Upper lobe of left lung (tissue), 6 donors: Measurements from ENCODE around the gene LAG3. TPM values are rescaled to one million over a fixed set of nuclear protein-coding genes. Genes with fewer than 3 reads are reported as not detected.

Experiments used
- ATAC-seq, 2 donors: fragments of 200-7000 bp; cut with Tn5 transposase; one replicate each; pipeline ENCODE4 v1.9.1; 2022; ENCODE audit warnings: mild to moderate bottlenecking in 2 of 2, moderate library complexity in 2 of 2; ENCODE audit not compliant: low FRiP score in 2 of 2
- DNase-seq, 2 donors: peaks; one replicate each; pipeline ENCODE4 v3.0.0-alpha.2; 2019 to 2020
- H3K27ac ChIP-seq, 4 donors: fragments of 200-600 bp; sonication (generic); one replicate each; pipeline ENCODE4 v1.5.1; 2016 to 2019
- H3K27me3 ChIP-seq, 4 donors: fragments of 200-600 bp; sonication (generic); one replicate each; pipeline ENCODE4 v1.5.1; 2017 to 2019
- H3K36me3 ChIP-seq, 4 donors: fragments of 200-600 bp; sonication (generic); one replicate each; pipeline ENCODE4 v1.5.1; 2016 to 2019
- H3K4me1 ChIP-seq, 4 donors: fragments of 200-600 bp; sonication (generic); one replicate each; pipeline ENCODE4 v1.5.1; 2018 to 2019
- H3K4me3 ChIP-seq, 4 donors: fragments of 200-600 bp; sonication (generic); one replicate each; pipeline ENCODE4 v1.5.1; 2017 to 2019; ENCODE audit warnings: mild to moderate bottlenecking in 2 of 4, moderate library complexity in 1 of 4
- H3K9me3 ChIP-seq, 4 donors: fragments of 200-600 bp; sonication (generic); one replicate each; pipeline ENCODE4 v1.5.1; 2018 to 2019
- EP300 ChIP-seq, 4 donors: sonication (generic); formaldehyde crosslinking; IDR thresholded peaks; one replicate each; pipeline ENCODE4 v1.5.1; 2017; ENCODE audit warnings: antibody characterized with exemption in 4 of 4, control low read depth in 2 of 4
- POLR2A ChIP-seq, 4 donors: fragments of 450-650 bp; IDR thresholded peaks; one replicate each; pipeline ENCODE4 v1.5.1; 2016 to 2017; ENCODE audit warnings: antibody characterized with exemption in 4 of 4, mild to moderate bottlenecking in 2 of 4
- POLR2AphosphoS5 ChIP-seq, 2 donors: sonication (generic); formaldehyde crosslinking; IDR thresholded peaks; one replicate each; pipeline ENCODE4 v1.5.1; 2017; ENCODE audit warnings: antibody characterized with exemption in 2 of 2
- WGBS, 2 donors: methylation state at CpG; one replicate each; pipeline ENCODE4 v1.1.5; 2017 to 2018; 5-methylcytosine and 5-hydroxymethylcytosine counted together
- total RNA-seq, 6 donors: library from RNA; depleted of rRNA in 4 of 6; stranded (reverse); fragments of >200 nt in 4 of 6; gene quantifications; one replicate each; pipeline versions ENCODE4 v1.1.0 to v1.2.1, GENCODE V29; 2016 to 2021
- TF ChIP-seq, protein P1 (sequence below), 6 experiments: fragments of 450-650 bp in 4 of 6; fragments of 200-600 bp in 2 of 6; sonication (generic) in 2 of 6; IDR thresholded peaks; one replicate each; pipeline ENCODE4 v1.5.1; 2016 to 2019; ENCODE audit warnings: antibody characterized with exemption in 6 of 6
- donor health status: DM: no; HTN: no; CAD: no; lungs with moderate emphysema.
- donor health status: DM: no; HTN: yes; CAD: no; lungs with severe emphysema.

The LAG3 gene
- total RNA-seq, 6 donors from 2014 or later: 0.46 to 2.6 (median 1.5) TPM

DNA sequence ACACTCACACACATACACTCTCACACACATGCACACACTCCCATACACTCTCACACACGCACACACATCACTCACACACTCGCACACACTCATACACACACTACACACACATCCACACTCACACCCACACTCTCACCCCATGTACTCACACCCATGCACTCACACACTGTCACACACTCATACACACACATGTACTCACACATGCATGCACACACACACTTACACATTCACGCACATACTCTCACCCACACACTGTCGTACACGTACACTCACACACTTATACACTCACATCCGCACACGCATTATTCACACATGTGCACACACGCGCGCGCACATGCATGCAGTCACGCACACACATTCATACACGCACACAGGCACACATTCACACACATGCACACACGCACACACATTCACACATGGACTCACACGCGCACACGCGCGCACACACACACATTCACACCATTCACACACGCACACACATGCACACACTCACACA, 45.4 kb downstream of the LAG3 start:
- DNase-seq (no peak), ATAC-seq (no peak)
- Histone ChIP-seq H3K27me3 (peaks cover 0 to 2% (median 0%) of the 10 kb centered on the region in 4 donors), H3K27ac (no peak overlapping the region), H3K9me3 (no peaks in the 10 kb centered on the region), H3K36me3 (peaks cover 0 to 10% (median 2%) of the 10 kb centered on the region in 4 donors), H3K4me1 (peaks cover 12 to 18% (median 15%) of the 10 kb centered on the region in 4 donors), H3K4me3 (no peak overlapping the region)
- 84 to 96% methylated on average over 18 to 20 of the region's 20 CpGs for WGBS, 2 donors
- TF ChIP-seq EP300 (IDR thresholded peaks at IDR 0.05): no peak
- TF ChIP-seq, protein P1, sequence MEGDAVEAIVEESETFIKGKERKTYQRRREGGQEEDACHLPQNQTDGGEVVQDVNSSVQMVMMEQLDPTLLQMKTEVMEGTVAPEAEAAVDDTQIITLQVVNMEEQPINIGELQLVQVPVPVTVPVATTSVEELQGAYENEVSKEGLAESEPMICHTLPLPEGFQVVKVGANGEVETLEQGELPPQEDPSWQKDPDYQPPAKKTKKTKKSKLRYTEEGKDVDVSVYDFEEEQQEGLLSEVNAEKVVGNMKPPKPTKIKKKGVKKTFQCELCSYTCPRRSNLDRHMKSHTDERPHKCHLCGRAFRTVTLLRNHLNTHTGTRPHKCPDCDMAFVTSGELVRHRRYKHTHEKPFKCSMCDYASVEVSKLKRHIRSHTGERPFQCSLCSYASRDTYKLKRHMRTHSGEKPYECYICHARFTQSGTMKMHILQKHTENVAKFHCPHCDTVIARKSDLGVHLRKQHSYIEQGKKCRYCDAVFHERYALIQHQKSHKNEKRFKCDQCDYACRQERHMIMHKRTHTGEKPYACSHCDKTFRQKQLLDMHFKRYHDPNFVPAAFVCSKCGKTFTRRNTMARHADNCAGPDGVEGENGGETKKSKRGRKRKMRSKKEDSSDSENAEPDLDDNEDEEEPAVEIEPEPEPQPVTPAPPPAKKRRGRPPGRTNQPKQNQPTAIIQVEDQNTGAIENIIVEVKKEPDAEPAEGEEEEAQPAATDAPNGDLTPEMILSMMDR (IDR thresholded peaks at IDR 0.05): no peak
- TF ChIP-seq POLR2AphosphoS5 (IDR thresholded peaks at IDR 0.05): no peak

DNA sequence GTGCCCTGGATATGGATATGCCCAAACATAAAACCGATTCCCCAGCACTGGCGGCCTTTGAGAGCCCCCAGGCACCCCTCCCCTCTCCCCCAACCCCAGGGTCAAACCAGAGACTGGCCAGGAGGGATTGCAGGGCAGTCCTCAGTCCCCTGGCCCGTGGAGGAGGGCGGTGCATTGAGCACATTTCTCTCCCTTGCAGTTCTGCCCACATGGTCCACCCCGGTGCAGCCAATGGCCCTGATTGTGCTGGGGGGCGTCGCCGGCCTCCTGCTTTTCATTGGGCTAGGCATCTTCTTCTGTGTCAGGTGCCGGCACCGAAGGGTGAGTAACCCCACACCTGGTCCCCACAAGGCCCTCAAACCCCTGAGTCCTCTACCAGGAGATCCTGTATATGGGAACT, 45.9 kb downstream of the LAG3 start:
- Histone ChIP-seq H3K9me3 (no peaks in the 10 kb centered on the region), H3K4me1 (peaks cover 12 to 18% (median 15%) of the 10 kb centered on the region in 4 donors), H3K27me3 (peaks cover 0 to 2% (median 0%) of the 10 kb centered on the region in 4 donors), H3K4me3 (no peak overlapping the region), H3K27ac (no peak overlapping the region), H3K36me3 (peaks cover 0 to 10% (median 2%) of the 10 kb centered on the region in 4 donors)
- ATAC-seq (no peak), DNase-seq (peak; percentile 34 to 69)
- TF ChIP-seq POLR2AphosphoS5 (IDR thresholded peaks at IDR 0.05): no peak
- TF ChIP-seq, protein P1 (IDR thresholded peaks at IDR 0.05): no peak
- 70 to 86% methylated on average over 3 to 10 of the region's 10 CpGs for WGBS, 2 donors

DNA sequence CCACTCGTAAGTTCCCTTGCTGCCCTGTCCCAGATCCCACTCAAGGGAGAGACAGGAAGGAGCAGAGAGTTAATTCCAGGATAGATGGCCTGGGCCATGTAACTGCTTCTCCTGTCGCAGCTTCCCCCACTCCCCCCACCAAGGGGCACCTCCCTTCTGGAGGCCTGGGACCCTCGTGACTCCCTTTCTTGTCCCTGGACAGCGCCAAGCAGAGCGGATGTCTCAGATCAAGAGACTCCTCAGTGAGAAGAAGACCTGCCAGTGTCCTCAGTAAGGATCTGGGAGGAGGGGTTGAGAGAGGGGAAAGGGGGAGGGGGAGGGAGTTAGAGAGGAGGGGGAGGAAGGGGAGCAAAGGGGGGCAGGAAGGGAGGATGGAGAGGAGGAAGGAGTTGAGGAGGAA, 46.3 kb downstream of the LAG3 start:
- H3K27me3 ChIP-seq: peaks cover 0 to 2% (median 0%) of the 10 kb centered on the region in 4 donors
- H3K27ac ChIP-seq: no peak overlapping the region
- peaks cover 0 to 10% (median 2%) of the 10 kb centered on the region in 4 donors for H3K36me3 ChIP-seq
- ATAC-seq (no peak), DNase-seq (no peak)
- peaks cover 12 to 18% (median 15%) of the 10 kb centered on the region in 4 donors for H3K4me1 ChIP-seq
- no peak overlapping the region for H3K4me3 ChIP-seq
- WGBS, 2 donors: 76 to 97% methylated on average over 4 to 5 of the region's 5 CpGs
- no peaks in the 10 kb centered on the region for H3K9me3 ChIP-seq
- TF ChIP-seq POLR2A (IDR thresholded peaks at IDR 0.05) (no peak), POLR2AphosphoS5 (IDR thresholded peaks at IDR 0.05) (no peak), EP300 (IDR thresholded peaks at IDR 0.05) (no peak)
- TF ChIP-seq, protein P1 (IDR thresholded peaks at IDR 0.05): no peak

DNA sequence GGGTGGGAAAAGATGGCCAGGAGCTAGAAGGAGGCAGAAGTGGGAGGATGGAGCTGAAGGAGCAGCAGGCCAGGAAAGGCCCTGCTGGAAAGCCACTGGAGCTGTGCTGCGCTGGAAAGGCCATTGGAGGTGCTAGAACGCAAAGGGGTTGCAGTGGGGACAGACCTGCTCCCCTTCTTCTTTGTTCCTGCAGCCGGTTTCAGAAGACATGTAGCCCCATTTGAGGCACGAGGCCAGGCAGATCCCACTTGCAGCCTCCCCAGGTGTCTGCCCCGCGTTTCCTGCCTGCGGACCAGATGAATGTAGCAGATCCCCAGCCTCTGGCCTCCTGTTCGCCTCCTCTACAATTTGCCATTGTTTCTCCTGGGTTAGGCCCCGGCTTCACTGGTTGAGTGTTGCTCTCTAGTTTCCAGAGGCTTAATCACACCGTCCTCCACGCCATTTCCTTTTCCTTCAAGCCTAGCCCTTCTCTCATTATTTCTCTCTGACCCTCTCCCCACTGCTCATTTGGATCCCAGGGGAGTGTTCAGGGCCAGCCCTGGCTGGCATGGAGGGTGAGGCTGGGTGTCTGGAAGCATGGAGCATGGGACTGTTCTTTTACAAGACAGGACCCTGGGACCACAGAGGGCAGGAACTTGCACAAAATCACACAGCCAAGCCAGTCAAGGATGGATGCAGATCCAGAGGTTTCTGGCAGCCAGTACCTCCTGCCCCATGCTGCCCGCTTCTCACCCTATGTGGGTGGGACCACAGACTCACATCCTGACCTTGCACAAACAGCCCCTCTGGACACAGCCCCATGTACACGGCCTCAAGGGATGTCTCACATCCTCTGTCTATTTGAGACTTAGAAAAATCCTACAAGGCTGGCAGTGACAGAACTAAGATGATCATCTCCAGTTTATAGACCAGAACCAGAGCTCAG, 47.0 kb downstream of the LAG3 start:
- TF ChIP-seq EP300 (IDR thresholded peaks at IDR 0.05): no peak
- no peak for ATAC-seq

DNA sequence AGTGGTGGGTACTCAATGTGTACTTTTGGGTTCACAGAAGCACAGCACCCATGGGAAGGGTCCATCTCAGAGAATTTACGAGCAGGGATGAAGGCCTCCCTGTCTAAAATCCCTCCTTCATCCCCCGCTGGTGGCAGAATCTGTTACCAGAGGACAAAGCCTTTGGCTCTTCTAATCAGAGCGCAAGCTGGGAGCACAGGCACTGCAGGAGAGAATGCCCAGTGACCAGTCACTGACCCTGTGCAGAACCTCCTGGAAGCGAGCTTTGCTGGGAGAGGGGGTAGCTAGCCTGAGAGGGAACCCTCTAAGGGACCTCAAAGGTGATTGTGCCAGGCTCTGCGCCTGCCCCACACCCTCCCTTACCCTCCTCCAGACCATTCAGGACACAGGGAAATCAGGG, 47.8 kb downstream of the LAG3 start:
- ATAC-seq: no peak

More for the DNA sequence above, 47.0 kb downstream of the LAG3 start:
- peaks cover 0 to 10% (median 2%) of the 10 kb centered on the region in 4 donors for H3K36me3 ChIP-seq
- H3K4me3 ChIP-seq: no peak overlapping the region
- no peak for DNase-seq
- H3K4me1 ChIP-seq: peaks cover 12 to 18% (median 15%) of the 10 kb centered on the region in 4 donors
- no peaks in the 10 kb centered on the region for H3K9me3 ChIP-seq
- H3K27ac ChIP-seq: no peak overlapping the region
- WGBS, 2 donors: 83 to 89% methylated on average over 13 of the region's 13 CpGs
- H3K27me3 ChIP-seq: peaks cover 0 to 2% (median 0%) of the 10 kb centered on the region in 4 donors

More for the DNA sequence above, 47.8 kb downstream of the LAG3 start:
- Histone ChIP-seq H3K27me3 (peaks cover 0 to 7% (median 0%) of the 10 kb centered on the region in 4 donors), H3K36me3 (peaks cover 0 to 10% (median 2%) of the 10 kb centered on the region in 4 donors), H3K4me1 (peaks cover 12 to 18% (median 16%) of the 10 kb centered on the region in 4 donors), H3K9me3 (no peaks in the 10 kb centered on the region), H3K27ac (peak overlapping the region in 1 of 4 donors; percentile 76), H3K4me3 (no peak overlapping the region)
- no peak for TF ChIP-seq POLR2A (IDR thresholded peaks at IDR 0.05)
- no peak for TF ChIP-seq EP300 (IDR thresholded peaks at IDR 0.05)
- TF ChIP-seq POLR2AphosphoS5 (IDR thresholded peaks at IDR 0.05): no peak
- TF ChIP-seq, protein P1 (IDR thresholded peaks at IDR 0.05): no peak
- 76 to 100% methylated on average over 3 to 5 of the region's 5 CpGs for WGBS, 2 donors
- no peak for DNase-seq
